ENCODE measurements around the gene ZNF302. TPM values are rescaled to one million over a fixed set of nuclear protein-coding genes. Genes with fewer than 3 reads are reported as not detected.

The ZNF302 gene
- polyA plus RNA-seq, 1 of the 3 experiments (the other 2 are of a cell fraction) = 14.3 TPM

DNA sequence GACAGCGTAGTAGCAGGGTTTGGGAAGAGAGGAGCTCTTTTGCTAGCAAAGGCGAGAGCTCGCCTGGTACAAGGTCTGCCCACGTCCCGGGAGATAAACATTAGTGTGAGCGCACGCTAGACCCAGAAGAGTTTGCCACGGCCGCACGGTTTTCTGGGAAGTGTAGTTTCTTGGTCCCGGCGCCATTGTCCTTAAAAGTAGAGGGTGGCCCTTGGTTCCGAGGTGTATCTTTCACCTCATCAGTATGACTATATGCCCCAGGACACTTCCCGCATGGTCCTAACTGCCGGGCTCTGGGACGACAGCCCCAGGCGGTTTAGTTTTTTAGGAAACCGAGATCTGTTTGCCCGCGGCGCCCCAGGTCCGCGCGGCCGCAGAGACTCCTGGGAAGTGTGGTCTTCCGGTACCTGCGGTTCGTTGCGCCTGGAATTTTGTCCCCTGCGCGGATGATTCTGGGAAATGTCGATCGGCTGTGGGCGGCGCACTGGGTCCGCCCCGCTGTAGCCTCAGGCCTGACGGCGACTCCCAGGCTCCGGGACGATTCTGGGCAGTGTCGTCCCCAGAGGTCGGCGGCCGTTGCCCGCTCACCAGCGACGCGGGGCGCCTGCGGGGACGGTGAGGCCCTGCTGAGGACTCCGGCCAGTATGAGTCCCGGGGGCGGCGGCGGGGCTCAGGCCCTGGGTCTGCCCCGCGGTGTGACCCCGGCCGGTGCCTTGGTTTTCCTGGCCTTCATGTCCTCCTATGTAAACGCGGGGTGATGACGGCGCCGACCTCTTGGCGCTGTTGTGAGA, 56.5 kb downstream of the ZNF302 start, which contains the start of gene ZNF181 (continued):
- TF ChIP-seq, protein P1, sequence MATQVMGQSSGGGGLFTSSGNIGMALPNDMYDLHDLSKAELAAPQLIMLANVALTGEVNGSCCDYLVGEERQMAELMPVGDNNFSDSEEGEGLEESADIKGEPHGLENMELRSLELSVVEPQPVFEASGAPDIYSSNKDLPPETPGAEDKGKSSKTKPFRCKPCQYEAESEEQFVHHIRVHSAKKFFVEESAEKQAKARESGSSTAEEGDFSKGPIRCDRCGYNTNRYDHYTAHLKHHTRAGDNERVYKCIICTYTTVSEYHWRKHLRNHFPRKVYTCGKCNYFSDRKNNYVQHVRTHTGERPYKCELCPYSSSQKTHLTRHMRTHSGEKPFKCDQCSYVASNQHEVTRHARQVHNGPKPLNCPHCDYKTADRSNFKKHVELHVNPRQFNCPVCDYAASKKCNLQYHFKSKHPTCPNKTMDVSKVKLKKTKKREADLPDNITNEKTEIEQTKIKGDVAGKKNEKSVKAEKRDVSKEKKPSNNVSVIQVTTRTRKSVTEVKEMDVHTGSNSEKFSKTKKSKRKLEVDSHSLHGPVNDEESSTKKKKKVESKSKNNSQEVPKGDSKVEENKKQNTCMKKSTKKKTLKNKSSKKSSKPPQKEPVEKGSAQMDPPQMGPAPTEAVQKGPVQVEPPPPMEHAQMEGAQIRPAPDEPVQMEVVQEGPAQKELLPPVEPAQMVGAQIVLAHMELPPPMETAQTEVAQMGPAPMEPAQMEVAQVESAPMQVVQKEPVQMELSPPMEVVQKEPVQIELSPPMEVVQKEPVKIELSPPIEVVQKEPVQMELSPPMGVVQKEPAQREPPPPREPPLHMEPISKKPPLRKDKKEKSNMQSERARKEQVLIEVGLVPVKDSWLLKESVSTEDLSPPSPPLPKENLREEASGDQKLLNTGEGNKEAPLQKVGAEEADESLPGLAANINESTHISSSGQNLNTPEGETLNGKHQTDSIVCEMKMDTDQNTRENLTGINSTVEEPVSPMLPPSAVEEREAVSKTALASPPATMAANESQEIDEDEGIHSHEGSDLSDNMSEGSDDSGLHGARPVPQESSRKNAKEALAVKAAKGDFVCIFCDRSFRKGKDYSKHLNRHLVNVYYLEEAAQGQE (IDR thresholded peaks at IDR 0.05; ENCODE audit: low read depth, low read length) = no peak
- no peak for TF ChIP-seq SMC3 (IDR thresholded peaks at IDR 0.05; ENCODE audit: low read depth, low read length)
- TF ChIP-seq FOXJ3 (CRISPR knock-in tag; IDR thresholded peaks at IDR 0.05) = no peak
- TF ChIP-seq EP300 (IDR thresholded peaks at IDR 0.05; ENCODE audit: borderline replicate concordance in 1 of 2, low read depth in 1 of 2, low read length in 1 of 2) = peak in 1 of 2 experiments; percentile 6; a peak in 1 of 4 replicates
- peak; percentile 11; the same call in 1 of the 2 replicates for TF ChIP-seq SIN3A (IDR thresholded peaks at IDR 0.05; ENCODE audit: borderline replicate concordance, low read depth, low read length)
- no peak for TF ChIP-seq RAD21 (IDR thresholded peaks at IDR 0.05; ENCODE audit: low read length)
- TF ChIP-seq YY1 (IDR thresholded peaks at IDR 0.05; ENCODE audit: low read depth) = peak; percentile 92
- TF ChIP-seq, protein P2, sequence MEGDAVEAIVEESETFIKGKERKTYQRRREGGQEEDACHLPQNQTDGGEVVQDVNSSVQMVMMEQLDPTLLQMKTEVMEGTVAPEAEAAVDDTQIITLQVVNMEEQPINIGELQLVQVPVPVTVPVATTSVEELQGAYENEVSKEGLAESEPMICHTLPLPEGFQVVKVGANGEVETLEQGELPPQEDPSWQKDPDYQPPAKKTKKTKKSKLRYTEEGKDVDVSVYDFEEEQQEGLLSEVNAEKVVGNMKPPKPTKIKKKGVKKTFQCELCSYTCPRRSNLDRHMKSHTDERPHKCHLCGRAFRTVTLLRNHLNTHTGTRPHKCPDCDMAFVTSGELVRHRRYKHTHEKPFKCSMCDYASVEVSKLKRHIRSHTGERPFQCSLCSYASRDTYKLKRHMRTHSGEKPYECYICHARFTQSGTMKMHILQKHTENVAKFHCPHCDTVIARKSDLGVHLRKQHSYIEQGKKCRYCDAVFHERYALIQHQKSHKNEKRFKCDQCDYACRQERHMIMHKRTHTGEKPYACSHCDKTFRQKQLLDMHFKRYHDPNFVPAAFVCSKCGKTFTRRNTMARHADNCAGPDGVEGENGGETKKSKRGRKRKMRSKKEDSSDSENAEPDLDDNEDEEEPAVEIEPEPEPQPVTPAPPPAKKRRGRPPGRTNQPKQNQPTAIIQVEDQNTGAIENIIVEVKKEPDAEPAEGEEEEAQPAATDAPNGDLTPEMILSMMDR (IDR thresholded peaks at IDR 0.05) = no peak
- TF ChIP-seq NFIC (IDR thresholded peaks at IDR 0.05; ENCODE audit: borderline replicate concordance) = no peak
- TF ChIP-seq RCOR1 (IDR thresholded peaks at IDR 0.05; ENCODE audit: low read length) = 0 out of 2 replicates have a peak, but pooled peaks have one; percentile 2
- peak; percentile 84 for TF ChIP-seq GABPA (IDR thresholded peaks at IDR 0.05; ENCODE audit: low read depth)
- peak; percentile 77 for TF ChIP-seq TEAD4 (IDR thresholded peaks at IDR 0.05; ENCODE audit: borderline replicate concordance, insufficient read depth)
- no peak for TF ChIP-seq MEF2A (IDR thresholded peaks at IDR 0.05; ENCODE audit: borderline replicate concordance, low read depth)
- no peak for TF ChIP-seq GATA2 (CRISPR knock-in tag; IDR thresholded peaks at IDR 0.05)
- TF ChIP-seq TAF1 (IDR thresholded peaks at IDR 0.05; ENCODE audit: borderline replicate concordance, low read depth, low read length) = no peak; the same call in 1 of the 2 replicates
- TF ChIP-seq, protein P3, sequence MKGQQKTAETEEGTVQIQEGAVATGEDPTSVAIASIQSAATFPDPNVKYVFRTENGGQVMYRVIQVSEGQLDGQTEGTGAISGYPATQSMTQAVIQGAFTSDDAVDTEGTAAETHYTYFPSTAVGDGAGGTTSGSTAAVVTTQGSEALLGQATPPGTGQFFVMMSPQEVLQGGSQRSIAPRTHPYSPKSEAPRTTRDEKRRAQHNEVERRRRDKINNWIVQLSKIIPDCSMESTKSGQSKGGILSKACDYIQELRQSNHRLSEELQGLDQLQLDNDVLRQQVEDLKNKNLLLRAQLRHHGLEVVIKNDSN (IDR thresholded peaks at IDR 0.05; ENCODE audit: borderline replicate concordance, low read depth) = no peak
- peak; percentile 73 for TF ChIP-seq ELF1 (IDR thresholded peaks at IDR 0.05)
- TF ChIP-seq, protein P4, sequence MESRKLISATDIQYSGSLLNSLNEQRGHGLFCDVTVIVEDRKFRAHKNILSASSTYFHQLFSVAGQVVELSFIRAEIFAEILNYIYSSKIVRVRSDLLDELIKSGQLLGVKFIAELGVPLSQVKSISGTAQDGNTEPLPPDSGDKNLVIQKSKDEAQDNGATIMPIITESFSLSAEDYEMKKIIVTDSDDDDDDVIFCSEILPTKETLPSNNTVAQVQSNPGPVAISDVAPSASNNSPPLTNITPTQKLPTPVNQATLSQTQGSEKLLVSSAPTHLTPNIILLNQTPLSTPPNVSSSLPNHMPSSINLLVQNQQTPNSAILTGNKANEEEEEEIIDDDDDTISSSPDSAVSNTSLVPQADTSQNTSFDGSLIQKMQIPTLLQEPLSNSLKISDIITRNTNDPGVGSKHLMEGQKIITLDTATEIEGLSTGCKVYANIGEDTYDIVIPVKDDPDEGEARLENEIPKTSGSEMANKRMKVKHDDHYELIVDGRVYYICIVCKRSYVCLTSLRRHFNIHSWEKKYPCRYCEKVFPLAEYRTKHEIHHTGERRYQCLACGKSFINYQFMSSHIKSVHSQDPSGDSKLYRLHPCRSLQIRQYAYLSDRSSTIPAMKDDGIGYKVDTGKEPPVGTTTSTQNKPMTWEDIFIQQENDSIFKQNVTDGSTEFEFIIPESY (IDR thresholded peaks at IDR 0.05; ENCODE audit: borderline replicate concordance, low read depth) = peak; percentile 66
- TF ChIP-seq, protein P5, sequence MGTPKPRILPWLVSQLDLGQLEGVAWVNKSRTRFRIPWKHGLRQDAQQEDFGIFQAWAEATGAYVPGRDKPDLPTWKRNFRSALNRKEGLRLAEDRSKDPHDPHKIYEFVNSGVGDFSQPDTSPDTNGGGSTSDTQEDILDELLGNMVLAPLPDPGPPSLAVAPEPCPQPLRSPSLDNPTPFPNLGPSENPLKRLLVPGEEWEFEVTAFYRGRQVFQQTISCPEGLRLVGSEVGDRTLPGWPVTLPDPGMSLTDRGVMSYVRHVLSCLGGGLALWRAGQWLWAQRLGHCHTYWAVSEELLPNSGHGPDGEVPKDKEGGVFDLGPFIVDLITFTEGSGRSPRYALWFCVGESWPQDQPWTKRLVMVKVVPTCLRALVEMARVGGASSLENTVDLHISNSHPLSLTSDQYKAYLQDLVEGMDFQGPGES (IDR thresholded peaks at IDR 0.05; ENCODE audit: low read depth, low read length) = no peak
- peak; percentile 79 for TF ChIP-seq POLR2AphosphoS5 (IDR thresholded peaks at IDR 0.05; ENCODE audit: low read depth, low read length)
